HEK293 (cell line): ENCODE measurements around the gene LYPLA2.

Experiments
- CTCF ChIA-PET: fragments of 350-600 bp; formaldehyde crosslinking; extraction: SDS; loops from one replicate; lab custom pipeline; 2021; ENCODE audit warnings: antibody characterized with exemption; lab: Yijun Ruan, JAX
- POLR2A ChIA-PET: fragments of 300-600 bp; formaldehyde crosslinking; extraction: SDS; loops from one replicate; lab custom pipeline; 2020; ENCODE audit warnings: antibody characterized with exemption, inconsistent platforms; lab: Yijun Ruan, JAX
- H3K27ac ChIP-seq: fragments of 200-500 bp; sonication (Bioruptor generic); 2 replicates; pipeline ENCODE4 v1.5.1; 2014; ENCODE audit warnings: low read depth, low read length, control low read depth, inconsistent platforms; ENCODE audit errors: extremely low read depth
- H3K36me3 ChIP-seq, 2 experiments: fragments of 200-500 bp in 1 of 2; sonication (Bioruptor generic) in 1 of 2; 1 replicate in 1 of 2; 2 replicates in 1 of 2; pipeline ENCODE4 v1.5.1; 2014 to 2017; ENCODE audit warnings: inconsistent platforms in 2 of 2, low read length in 2 of 2; ENCODE audit not compliant: control insufficient read depth in 2 of 2, insufficient read depth in 1 of 2
- H3K4me1 ChIP-seq: fragments of 200-500 bp; sonication (Bioruptor generic); 2 replicates; pipeline ENCODE4 v1.5.1; 2014; ENCODE audit warnings: mild to moderate bottlenecking, low read length, inconsistent platforms; ENCODE audit not compliant: control insufficient read depth, insufficient read depth
- H3K4me3 ChIP-seq: 2 replicates; pipeline ENCODE4 v1.5.1; 2011; ENCODE audit warnings: low read depth, mild to moderate bottlenecking, control low read depth, low read length, moderate library complexity
- H3K9me3 ChIP-seq: fragments of 200-500 bp; sonication (Bioruptor generic); 2 replicates; pipeline ENCODE4 v1.5.1; 2014; ENCODE audit warnings: low read depth, low read length, inconsistent platforms; ENCODE audit not compliant: control insufficient read depth, insufficient read depth
- CTCF ChIP-seq: fragments of 450-650 bp; formaldehyde crosslinking; IDR thresholded peaks from 2 replicates; pipeline ENCODE4 v1.5.1; 2016; ENCODE audit warnings: missing biosample characterization, missing genetic modification characterization
- EGR2 ChIP-seq: fragments of 450-650 bp; formaldehyde crosslinking; IDR thresholded peaks from 2 replicates; pipeline ENCODE4 v1.5.1; 2016; ENCODE audit warnings: low read depth, missing biosample characterization, missing genetic modification characterization
- KLF16 ChIP-seq: fragments of 450-650 bp; formaldehyde crosslinking; IDR thresholded peaks from 2 replicates; pipeline ENCODE4 v1.5.1; 2017; ENCODE audit warnings: missing biosample characterization, missing genetic modification characterization
- KLF8 ChIP-seq: fragments of 450-650 bp; formaldehyde crosslinking; IDR thresholded peaks from 2 replicates; pipeline ENCODE4 v1.5.1; 2016; ENCODE audit warnings: missing biosample characterization, missing genetic modification characterization
- KLF9 ChIP-seq: fragments of 450-650 bp; formaldehyde crosslinking; IDR thresholded peaks from 2 replicates; pipeline ENCODE4 v1.5.1; 2016; ENCODE audit warnings: missing biosample characterization, missing genetic modification characterization, low read depth
- PATZ1 ChIP-seq: fragments of 450-650 bp; formaldehyde crosslinking; IDR thresholded peaks from 2 replicates; pipeline ENCODE4 v1.5.1; 2016; ENCODE audit warnings: missing biosample characterization, missing genetic modification characterization
- ZBTB10 ChIP-seq: fragments of 450-650 bp; formaldehyde crosslinking; IDR thresholded peaks from 2 replicates; pipeline ENCODE4 v1.5.1; 2016; ENCODE audit warnings: missing biosample characterization, missing genetic modification characterization
- ZBTB17 ChIP-seq: fragments of 450-650 bp; formaldehyde crosslinking; IDR thresholded peaks from 2 replicates; pipeline ENCODE4 v1.5.1; 2016; ENCODE audit warnings: missing biosample characterization, missing genetic modification characterization
- ZFHX2 ChIP-seq: fragments of 450-650 bp; formaldehyde crosslinking; conservative IDR thresholded peaks from 2 replicates; pipeline ENCODE4 v1.5.1; 2016; ENCODE audit warnings: missing biosample characterization, missing genetic modification characterization
- ZNF398 ChIP-seq: fragments of 450-650 bp; formaldehyde crosslinking; IDR thresholded peaks from 2 replicates; pipeline ENCODE4 v1.5.1; 2017; ENCODE audit warnings: missing biosample characterization, missing genetic modification characterization
- ZNF629 ChIP-seq: fragments of 450-650 bp; formaldehyde crosslinking; IDR thresholded peaks from 2 replicates; pipeline ENCODE4 v1.5.1; 2017; ENCODE audit warnings: missing biosample characterization, missing genetic modification characterization
- TF ChIP-seq, protein P1 (sequence below): fragments of 450-650 bp; formaldehyde crosslinking; IDR thresholded peaks from 2 replicates; pipeline ENCODE4 v1.5.1; 2016; ENCODE audit warnings: missing biosample characterization, missing genetic modification characterization
- TF ChIP-seq, protein P2 (sequence below): fragments of 450-650 bp; formaldehyde crosslinking; IDR thresholded peaks from 2 replicates; pipeline ENCODE4 v1.5.1; 2016; ENCODE audit warnings: missing biosample characterization, missing genetic modification characterization
- TF ChIP-seq, protein P3 (sequence below): fragments of 450-650 bp; formaldehyde crosslinking; IDR thresholded peaks from 2 replicates; pipeline ENCODE4 v1.5.1; 2016; ENCODE audit warnings: missing biosample characterization, missing genetic modification characterization
- TF ChIP-seq, protein P4 (sequence below): IDR thresholded peaks from 2 replicates; pipeline ENCODE4 v1.6.1; 2011; ENCODE audit warnings: mild to moderate bottlenecking, low read depth, low read length, borderline replicate concordance

The LYPLA2 gene

GRCh38 chr1:23838401-23838866 is 47.5 kb downstream of the LYPLA2 start:
- H3K9me3 ChIP-seq: no peaks in the 10 kb centered on the region
- no peaks in the 10 kb centered on the region; a peak in 1 of 3 replicates for H3K36me3 ChIP-seq
- peak overlapping the region; percentile 21 for H3K4me3 ChIP-seq
- ChIA-PET CTCF (interaction anchor here (0.6 to 2.2 kb wide), 7 partner anchors 13 to 207 kb away, joined by 3 to 10 read pairs (median 3); partner anchors contain the start of gene HMGCL), POLR2A (interaction anchor here (0.7 kb wide), 2 partner anchors 17 to 47 kb away, joined by 5 to 6 read pairs; no protein-coding TSS in a partner anchor)
- H3K4me1 ChIP-seq: no peaks in the 10 kb centered on the region
- no peak overlapping the region for H3K27ac ChIP-seq
- TF ChIP-seq, protein P1, sequence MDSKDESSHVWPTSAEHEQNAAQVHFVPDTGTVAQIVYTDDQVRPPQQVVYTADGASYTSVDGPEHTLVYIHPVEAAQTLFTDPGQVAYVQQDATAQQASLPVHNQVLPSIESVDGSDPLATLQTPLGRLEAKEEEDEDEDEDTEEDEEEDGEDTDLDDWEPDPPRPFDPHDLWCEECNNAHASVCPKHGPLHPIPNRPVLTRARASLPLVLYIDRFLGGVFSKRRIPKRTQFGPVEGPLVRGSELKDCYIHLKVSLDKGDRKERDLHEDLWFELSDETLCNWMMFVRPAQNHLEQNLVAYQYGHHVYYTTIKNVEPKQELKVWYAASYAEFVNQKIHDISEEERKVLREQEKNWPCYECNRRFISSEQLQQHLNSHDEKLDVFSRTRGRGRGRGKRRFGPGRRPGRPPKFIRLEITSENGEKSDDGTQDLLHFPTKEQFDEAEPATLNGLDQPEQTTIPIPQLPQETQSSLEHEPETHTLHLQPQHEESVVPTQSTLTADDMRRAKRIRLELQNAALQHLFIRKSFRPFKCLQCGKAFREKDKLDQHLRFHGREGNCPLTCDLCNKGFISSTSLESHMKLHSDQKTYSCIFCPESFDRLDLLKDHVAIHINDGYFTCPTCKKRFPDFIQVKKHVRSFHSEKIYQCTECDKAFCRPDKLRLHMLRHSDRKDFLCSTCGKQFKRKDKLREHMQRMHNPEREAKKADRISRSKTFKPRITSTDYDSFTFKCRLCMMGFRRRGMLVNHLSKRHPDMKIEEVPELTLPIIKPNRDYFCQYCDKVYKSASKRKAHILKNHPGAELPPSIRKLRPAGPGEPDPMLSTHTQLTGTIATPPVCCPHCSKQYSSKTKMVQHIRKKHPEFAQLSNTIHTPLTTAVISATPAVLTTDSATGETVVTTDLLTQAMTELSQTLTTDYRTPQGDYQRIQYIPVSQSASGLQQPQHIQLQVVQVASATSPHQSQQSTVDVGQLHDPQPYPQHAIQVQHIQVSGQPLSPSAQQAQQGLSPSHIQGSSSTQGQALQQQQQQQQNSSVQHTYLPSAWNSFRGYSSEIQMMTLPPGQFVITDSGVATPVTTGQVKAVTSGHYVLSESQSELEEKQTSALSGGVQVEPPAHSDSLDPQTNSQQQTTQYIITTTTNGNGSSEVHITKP: peak; percentile 45
- TF ChIP-seq, protein P2, sequence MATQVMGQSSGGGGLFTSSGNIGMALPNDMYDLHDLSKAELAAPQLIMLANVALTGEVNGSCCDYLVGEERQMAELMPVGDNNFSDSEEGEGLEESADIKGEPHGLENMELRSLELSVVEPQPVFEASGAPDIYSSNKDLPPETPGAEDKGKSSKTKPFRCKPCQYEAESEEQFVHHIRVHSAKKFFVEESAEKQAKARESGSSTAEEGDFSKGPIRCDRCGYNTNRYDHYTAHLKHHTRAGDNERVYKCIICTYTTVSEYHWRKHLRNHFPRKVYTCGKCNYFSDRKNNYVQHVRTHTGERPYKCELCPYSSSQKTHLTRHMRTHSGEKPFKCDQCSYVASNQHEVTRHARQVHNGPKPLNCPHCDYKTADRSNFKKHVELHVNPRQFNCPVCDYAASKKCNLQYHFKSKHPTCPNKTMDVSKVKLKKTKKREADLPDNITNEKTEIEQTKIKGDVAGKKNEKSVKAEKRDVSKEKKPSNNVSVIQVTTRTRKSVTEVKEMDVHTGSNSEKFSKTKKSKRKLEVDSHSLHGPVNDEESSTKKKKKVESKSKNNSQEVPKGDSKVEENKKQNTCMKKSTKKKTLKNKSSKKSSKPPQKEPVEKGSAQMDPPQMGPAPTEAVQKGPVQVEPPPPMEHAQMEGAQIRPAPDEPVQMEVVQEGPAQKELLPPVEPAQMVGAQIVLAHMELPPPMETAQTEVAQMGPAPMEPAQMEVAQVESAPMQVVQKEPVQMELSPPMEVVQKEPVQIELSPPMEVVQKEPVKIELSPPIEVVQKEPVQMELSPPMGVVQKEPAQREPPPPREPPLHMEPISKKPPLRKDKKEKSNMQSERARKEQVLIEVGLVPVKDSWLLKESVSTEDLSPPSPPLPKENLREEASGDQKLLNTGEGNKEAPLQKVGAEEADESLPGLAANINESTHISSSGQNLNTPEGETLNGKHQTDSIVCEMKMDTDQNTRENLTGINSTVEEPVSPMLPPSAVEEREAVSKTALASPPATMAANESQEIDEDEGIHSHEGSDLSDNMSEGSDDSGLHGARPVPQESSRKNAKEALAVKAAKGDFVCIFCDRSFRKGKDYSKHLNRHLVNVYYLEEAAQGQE (tag by site-specific recombination): no peak
- TF ChIP-seq KLF16 (peak; percentile 68), PATZ1 (tag by site-specific recombination) (peak; percentile 55), ZNF398 (tag by site-specific recombination) (0 out of 2 replicates have a peak, but pooled peaks have one; percentile 32), EGR2 (peak; percentile 89), KLF8 (tag by site-specific recombination) (peak; percentile 47; the same call in 1 of the 2 replicates), ZFHX2 (tag by site-specific recombination) (peak; percentile 87), ZBTB17 (tag by site-specific recombination) (no peak), ZBTB10 (no peak), CTCF (tag by site-specific recombination) (peak; percentile 23; the same call in 1 of the 2 replicates), KLF9 (tag by site-specific recombination) (peak; percentile 100), ZNF629 (tag by site-specific recombination) (no peak)
- TF ChIP-seq, protein P3, sequence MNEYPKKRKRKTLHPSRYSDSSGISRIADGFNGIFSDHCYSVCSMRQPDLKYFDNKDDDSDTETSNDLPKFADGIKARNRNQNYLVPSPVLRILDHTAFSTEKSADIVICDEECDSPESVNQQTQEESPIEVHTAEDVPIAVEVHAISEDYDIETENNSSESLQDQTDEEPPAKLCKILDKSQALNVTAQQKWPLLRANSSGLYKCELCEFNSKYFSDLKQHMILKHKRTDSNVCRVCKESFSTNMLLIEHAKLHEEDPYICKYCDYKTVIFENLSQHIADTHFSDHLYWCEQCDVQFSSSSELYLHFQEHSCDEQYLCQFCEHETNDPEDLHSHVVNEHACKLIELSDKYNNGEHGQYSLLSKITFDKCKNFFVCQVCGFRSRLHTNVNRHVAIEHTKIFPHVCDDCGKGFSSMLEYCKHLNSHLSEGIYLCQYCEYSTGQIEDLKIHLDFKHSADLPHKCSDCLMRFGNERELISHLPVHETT: no peak
- TF ChIP-seq, protein P4, sequence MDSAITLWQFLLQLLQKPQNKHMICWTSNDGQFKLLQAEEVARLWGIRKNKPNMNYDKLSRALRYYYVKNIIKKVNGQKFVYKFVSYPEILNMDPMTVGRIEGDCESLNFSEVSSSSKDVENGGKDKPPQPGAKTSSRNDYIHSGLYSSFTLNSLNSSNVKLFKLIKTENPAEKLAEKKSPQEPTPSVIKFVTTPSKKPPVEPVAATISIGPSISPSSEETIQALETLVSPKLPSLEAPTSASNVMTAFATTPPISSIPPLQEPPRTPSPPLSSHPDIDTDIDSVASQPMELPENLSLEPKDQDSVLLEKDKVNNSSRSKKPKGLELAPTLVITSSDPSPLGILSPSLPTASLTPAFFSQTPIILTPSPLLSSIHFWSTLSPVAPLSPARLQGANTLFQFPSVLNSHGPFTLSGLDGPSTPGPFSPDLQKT: no peak
